HEK293 (cell line): ENCODE data around the gene TNNI3K.

Experiments used
- ZNF311 ChIP-seq: fragments of 450-650 bp; formaldehyde crosslinking; IDR thresholded peaks from 2 replicates; pipeline ENCODE4 v1.5.1; 2017; ENCODE audit warnings: missing biosample characterization, missing genetic modification characterization, borderline replicate concordance
- ZNF350 ChIP-seq: fragments of 450-650 bp; formaldehyde crosslinking; IDR thresholded peaks from 2 replicates; pipeline ENCODE4 v1.5.0; 2017; ENCODE audit warnings: missing biosample characterization, mild to moderate bottlenecking, missing genetic modification characterization
- ZNF521 ChIP-seq: fragments of 450-650 bp; formaldehyde crosslinking; IDR thresholded peaks from 2 replicates; pipeline ENCODE4 v1.5.1; 2017; ENCODE audit warnings: missing biosample characterization, mild to moderate bottlenecking, missing genetic modification characterization
- ZSCAN30 ChIP-seq: fragments of 450-650 bp; IDR thresholded peaks from 2 replicates; pipeline ENCODE4 v1.5.1; 2018; ENCODE audit warnings: missing biosample characterization, mild to moderate bottlenecking, missing genetic modification characterization, moderate library complexity
- TF ChIP-seq, protein P1 (sequence below): fragments of 450-650 bp; formaldehyde crosslinking; IDR thresholded peaks from 2 replicates; pipeline ENCODE4 v1.5.1; 2016; ENCODE audit warnings: missing biosample characterization, missing genetic modification characterization, low read depth
- TF ChIP-seq, protein P2 (sequence below): fragments of 450-650 bp; formaldehyde crosslinking; IDR thresholded peaks from 2 replicates; pipeline ENCODE4 v1.5.1; 2016; ENCODE audit warnings: missing biosample characterization, missing genetic modification characterization
- TF ChIP-seq, protein P3 (sequence below): IDR thresholded peaks from 2 replicates; pipeline ENCODE4 v1.6.1; 2011; ENCODE audit warnings: mild to moderate bottlenecking, low read depth, low read length, borderline replicate concordance
- TF ChIP-seq, protein P4 (sequence below): fragments of 450-650 bp; formaldehyde crosslinking; IDR thresholded peaks from 2 replicates; pipeline ENCODE4 v1.5.1; 2016; ENCODE audit warnings: missing biosample characterization, missing genetic modification characterization

DNA sequence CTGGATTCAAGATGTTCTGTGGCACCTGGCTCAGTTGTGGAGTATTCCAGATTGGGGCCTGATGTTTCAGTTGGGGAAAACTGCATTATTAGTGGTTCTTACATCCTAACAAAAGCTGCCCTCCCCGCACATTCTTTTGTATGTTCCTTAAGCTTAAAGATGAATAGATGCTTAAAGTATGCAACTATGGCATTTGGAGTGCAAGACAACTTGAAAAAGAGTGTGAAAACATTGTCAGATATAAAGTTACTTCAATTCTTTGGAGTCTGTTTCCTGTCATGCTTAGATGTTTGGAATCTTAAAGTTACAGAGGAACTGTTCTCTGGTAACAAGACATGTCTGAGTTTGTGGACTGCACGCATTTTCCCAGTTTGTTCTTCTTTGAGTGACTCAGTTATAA lies 29.9 kb upstream of the TNNI3K start:
- TF ChIP-seq, protein P1, sequence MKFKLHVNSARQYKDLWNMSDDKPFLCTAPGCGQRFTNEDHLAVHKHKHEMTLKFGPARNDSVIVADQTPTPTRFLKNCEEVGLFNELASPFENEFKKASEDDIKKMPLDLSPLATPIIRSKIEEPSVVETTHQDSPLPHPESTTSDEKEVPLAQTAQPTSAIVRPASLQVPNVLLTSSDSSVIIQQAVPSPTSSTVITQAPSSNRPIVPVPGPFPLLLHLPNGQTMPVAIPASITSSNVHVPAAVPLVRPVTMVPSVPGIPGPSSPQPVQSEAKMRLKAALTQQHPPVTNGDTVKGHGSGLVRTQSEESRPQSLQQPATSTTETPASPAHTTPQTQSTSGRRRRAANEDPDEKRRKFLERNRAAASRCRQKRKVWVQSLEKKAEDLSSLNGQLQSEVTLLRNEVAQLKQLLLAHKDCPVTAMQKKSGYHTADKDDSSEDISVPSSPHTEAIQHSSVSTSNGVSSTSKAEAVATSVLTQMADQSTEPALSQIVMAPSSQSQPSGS (tag by site-specific recombination): no peak
- TF ChIP-seq, protein P2, sequence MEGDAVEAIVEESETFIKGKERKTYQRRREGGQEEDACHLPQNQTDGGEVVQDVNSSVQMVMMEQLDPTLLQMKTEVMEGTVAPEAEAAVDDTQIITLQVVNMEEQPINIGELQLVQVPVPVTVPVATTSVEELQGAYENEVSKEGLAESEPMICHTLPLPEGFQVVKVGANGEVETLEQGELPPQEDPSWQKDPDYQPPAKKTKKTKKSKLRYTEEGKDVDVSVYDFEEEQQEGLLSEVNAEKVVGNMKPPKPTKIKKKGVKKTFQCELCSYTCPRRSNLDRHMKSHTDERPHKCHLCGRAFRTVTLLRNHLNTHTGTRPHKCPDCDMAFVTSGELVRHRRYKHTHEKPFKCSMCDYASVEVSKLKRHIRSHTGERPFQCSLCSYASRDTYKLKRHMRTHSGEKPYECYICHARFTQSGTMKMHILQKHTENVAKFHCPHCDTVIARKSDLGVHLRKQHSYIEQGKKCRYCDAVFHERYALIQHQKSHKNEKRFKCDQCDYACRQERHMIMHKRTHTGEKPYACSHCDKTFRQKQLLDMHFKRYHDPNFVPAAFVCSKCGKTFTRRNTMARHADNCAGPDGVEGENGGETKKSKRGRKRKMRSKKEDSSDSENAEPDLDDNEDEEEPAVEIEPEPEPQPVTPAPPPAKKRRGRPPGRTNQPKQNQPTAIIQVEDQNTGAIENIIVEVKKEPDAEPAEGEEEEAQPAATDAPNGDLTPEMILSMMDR (tag by site-specific recombination): no peak
- no peak for TF ChIP-seq ZNF350 (tag by site-specific recombination)
- TF ChIP-seq, protein P3, sequence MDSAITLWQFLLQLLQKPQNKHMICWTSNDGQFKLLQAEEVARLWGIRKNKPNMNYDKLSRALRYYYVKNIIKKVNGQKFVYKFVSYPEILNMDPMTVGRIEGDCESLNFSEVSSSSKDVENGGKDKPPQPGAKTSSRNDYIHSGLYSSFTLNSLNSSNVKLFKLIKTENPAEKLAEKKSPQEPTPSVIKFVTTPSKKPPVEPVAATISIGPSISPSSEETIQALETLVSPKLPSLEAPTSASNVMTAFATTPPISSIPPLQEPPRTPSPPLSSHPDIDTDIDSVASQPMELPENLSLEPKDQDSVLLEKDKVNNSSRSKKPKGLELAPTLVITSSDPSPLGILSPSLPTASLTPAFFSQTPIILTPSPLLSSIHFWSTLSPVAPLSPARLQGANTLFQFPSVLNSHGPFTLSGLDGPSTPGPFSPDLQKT: no peak
- TF ChIP-seq, protein P4, sequence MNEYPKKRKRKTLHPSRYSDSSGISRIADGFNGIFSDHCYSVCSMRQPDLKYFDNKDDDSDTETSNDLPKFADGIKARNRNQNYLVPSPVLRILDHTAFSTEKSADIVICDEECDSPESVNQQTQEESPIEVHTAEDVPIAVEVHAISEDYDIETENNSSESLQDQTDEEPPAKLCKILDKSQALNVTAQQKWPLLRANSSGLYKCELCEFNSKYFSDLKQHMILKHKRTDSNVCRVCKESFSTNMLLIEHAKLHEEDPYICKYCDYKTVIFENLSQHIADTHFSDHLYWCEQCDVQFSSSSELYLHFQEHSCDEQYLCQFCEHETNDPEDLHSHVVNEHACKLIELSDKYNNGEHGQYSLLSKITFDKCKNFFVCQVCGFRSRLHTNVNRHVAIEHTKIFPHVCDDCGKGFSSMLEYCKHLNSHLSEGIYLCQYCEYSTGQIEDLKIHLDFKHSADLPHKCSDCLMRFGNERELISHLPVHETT (tag by site-specific recombination): no peak
- no peak for TF ChIP-seq ZNF521 (tag by site-specific recombination)
- TF ChIP-seq ZNF311 (tag by site-specific recombination): no peak
- no peak for TF ChIP-seq ZSCAN30 (tag by site-specific recombination)
